Superior temporal gyrus (tissue), 1 donor: Measurements from ENCODE around the gene MAP2.
A peak's percentile ranks its signal among the peaks of the same experiment; 100 is the strongest.
"Not testable (repeated sequence)": the region's sequence is repeated elsewhere in the genome, so short reads cannot be mapped to it uniquely, and the experiment has no call there.

ENCODE experiments used
- DNase-seq: peaks from one replicate; pipeline ENCODE4 v3.0.0-alpha.2; 2016; ENCODE audit errors: extremely low spot score

Gene MAP2

DNA sequence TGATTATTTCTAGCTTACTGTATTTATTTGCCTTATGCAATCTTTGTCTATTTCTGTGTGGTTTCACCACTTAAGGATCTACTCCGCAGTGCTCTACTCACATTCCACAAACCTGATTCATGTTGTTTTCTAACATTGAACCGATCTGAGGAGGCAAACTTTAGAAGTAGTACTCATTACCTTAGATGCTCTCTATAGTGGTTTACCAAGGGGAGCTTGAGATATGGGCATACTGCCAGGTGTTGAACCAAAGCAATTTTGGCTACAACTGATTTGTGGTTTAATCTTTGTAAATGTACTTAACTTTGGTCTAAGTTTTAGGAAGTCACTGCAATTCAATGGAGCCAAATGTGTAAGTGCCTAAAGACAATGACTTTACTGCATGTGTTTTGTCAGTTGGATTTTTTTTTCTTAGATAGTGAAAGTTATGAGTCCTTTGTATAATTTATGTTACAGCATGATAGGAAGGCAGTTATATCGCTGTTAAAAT is 50.1 kb downstream of the MAP2 start:
- DNase-seq = no peak

GRCh38 chr2:209474960-209475359 is 51.1 kb downstream of the MAP2 start:
- no peak for DNase-seq

DNA sequence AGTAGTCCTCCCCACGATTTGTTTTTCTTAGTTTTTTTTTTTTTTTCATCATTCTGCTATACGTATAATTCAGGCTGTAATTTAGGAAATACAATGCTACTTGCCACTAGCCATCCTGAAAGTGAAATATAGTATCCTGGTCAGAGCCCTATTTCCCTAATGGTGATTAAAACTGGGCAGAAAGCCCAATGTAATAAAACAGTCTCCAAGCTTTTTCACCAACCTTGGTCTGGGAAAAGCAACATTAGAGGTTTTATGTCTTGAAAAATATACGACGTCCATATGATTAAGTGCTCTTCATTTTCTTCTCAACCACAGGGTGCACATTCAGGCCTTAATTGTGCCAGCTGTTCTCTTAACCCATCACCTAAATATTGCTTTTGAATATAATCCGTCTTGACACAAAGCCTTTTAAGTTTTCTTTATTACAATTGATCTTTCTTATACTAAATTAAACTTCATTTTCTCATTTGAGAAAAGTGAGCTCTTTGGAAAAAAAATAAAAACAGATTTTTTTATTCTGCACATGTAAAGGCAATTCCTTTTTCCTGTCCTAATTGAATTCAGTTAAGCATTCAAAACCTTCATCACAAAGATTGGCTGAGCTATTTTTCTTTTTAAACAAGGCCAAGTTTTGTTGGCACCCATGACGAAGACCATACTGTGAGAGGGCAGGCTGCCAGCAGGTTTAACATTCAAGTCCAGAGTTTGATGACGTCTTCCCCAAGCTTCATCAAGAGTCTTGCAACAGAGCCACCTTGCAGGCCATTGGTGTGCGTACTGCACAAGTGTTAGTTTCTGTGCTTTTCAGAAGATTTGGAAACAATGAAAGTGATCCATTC is 52.7 kb downstream of the MAP2 start:
- DNase-seq = peak; percentile 54

DNA sequence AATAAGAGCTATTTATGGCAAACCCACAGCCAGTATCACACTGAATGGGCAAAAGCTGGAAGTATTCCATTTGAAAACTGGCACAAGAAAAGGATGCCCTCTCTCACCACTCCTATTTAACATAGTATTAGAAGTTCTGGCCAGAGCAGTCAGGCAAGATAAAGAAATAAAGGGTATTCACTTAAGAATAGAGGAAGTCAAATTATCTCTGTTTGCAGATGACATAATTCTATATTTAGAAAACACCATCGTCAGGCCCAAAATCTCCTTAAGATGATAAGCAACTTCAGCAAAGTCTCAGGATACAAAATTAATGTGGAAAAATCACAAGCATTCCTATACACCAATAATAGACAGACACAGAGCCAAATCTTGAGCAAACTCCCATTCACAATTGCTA is 68.4 kb downstream of the MAP2 start:
- DNase-seq = not testable (repeated sequence)

DNA sequence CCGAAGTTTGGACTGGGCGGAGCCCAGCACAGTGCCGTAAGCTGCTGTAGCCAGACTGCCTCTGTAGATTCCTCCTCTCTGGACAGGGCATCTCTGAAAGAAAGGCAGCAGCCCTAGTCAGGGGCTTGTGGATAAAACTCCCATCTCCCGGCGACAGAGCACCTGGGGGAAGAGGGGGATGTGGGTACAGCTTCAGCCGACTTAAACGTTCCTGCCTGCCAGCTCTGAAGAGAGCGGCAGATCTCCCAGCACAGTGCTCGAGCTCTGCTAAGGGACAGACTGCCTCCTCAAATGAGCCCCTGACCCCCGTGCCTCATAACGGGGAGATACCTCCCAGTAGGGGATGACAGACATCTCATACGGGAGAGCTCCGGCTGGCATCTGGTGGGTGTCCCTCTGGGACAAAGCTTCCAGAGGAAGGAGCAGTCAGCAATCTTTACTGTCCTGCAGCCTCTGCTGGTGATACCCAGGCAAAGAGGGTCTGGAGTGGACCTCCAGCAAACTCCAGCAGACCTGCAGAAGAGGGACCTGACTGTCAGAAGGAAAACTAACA is 71.3 kb downstream of the MAP2 start:
- DNase-seq = not testable (repeated sequence)

DNA sequence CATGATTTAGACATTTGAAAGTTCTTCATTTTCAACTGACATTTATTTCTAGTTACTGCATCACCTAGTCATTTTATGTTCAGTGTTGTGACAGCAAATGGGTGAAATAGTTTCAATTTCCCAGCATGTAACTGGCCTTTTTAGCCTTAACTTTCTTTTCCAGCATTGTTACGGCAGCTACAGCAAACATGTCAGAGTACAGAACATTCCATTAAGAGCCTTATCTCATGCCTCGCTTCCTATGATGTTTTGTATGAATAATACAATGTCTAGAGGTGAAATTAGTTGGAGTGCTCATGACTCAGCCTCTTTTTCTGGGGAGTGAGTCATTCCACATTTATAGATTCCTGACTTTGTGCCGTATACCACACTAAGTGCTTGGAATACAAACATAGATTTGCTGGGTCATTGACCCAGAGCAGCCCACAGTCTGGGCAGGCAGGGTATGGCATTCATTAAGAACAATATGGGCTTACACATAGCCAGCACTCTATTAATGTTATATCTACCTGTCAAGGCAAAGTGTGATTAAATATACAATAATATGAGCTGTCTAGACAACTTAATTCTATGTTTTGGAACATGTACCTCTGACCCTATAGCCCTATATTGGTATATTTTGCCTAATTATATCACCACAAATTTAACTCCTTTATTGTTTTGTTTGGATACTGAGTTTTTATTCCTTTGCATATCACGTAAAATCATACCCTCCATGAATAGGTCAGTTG is 72.2 kb downstream of the MAP2 start:
- DNase-seq = peak; percentile 50

- peak; percentile 18 for DNase-seq
These were observed 72.7 kb downstream of the MAP2 start for GRCh38 chr2:209496586-209496982.

DNA sequence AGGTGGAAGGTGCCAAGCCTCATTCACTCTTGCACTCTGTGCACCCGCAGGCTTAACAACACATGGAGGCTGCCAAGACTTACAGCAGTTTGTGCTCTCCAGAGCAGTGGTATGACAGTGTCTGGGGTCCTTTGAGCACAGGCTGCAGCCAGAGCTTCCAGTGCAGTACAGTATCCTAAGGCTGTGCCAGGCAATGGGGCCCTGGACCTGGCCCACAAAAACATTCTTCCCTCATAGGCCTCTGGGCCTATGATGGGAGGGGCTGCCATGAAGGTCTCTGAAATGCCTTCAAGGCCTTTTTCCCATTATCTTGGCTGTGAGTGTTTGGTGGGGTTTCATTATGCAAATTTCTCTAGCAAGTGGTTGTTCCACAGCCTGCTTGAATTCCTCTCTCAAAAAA is 74.8 kb downstream of the MAP2 start:
- no peak for DNase-seq

DNA sequence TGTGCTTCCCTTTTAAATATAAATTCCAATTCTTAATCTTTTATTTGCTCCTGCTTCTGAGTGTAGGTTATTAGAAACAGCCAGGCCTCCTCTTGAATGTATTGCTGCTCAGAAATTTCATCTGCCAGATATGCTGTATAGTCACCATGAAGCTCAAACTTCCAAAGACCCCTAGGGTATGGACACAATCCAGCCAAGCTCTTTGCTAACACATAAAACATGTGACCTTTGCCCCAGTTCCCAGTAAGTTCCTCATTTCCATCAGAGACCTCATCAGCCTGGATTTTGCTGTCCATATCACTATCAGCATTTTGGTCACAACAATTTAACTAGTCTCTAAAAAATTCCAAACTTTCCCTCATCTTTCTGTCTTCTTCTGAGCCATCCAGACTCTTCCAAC is 75.2 kb downstream of the MAP2 start:
- DNase-seq = no peak

GRCh38 chr2:209501579-209501978 is 77.7 kb downstream of the MAP2 start:
- DNase-seq = no peak

DNA sequence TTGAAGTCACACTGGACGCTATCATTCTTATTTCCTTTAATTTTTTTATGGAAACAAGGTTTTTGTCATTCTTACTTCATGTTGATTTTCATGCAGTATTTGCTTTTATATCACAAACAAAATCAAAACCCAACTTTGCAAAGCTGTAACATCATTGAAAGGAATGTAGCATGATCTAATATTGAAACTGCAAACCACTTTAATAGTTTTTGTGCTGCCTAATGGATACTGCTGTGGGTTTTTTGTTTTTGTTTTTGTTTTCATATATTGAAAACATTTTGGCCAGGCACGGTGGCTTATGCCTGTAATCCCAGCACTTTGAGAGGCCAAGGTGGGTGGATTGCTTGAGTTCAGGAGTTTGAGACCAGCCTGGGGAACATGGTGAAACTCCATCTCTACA is 81.6 kb downstream of the MAP2 start:
- no peak for DNase-seq

GRCh38 chr2:209508255-209508654 is 84.4 kb downstream of the MAP2 start:
- DNase-seq = no peak

- DNase-seq = no peak
These were observed 87.8 kb downstream of the MAP2 start for GRCh38 chr2:209511637-209512036.

DNA sequence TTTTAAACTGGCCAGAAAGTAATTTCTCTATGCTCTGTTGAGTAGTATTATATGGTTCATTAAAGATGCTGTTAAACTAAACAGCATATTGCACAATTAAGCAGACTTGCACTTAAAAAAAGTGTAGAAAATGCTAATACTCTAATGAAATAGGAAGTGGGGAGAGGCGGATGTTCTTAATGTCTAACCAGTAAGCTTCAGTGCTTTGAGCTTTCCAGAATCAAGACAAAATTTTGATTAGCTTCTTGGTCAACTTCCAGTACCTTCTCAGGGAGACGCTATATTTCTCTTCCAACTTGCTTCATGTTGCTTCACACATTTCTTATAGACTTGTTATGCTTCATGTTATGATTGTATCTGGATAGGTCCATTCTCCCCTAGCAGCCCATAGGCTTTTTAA is 89.1 kb downstream of the MAP2 start:
- DNase-seq = no peak

DNA sequence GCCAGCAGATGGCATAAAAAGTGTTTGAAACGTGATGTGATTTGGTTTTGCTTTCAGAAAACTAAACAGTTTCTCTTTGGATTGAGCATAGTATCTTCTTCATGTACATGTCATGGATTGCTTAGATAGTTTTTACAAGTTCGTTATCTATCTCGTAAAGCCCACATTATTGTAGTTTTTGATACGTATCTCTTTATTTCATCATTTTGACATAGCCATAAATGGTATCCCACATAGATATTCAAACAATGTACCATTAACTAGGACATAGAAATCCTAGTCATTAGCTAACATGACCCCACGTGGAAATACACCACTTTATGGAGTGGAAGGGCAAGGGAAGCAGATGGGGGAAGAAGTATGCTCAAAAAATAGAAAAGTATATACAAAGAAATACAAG is 93.6 kb downstream of the MAP2 start:
- peak; percentile 10 for DNase-seq

DNA sequence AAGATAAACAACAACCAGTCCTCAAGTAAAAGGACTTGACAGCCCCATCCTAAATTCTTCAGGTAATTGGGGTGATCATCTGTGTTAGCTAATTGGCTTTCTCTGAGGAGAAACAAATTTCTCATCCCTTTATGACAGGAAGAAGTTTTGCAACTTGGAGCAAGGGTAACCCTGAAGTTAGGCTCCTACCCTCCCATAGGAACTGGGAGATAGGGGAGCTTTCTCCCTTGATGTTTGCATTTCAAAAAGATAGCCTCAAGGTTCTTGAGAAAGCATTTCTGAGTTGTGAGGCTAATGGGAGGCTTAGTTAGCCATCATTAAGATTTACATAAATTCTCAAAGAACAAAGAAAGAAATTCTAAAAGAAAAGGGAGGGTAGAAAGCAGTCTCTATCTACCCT is 95.4 kb downstream of the MAP2 start:
- peak; percentile 10 for DNase-seq

- DNase-seq = no peak
These were observed 96.1 kb downstream of the MAP2 start for GRCh38 chr2:209519906-209520305.

DNA sequence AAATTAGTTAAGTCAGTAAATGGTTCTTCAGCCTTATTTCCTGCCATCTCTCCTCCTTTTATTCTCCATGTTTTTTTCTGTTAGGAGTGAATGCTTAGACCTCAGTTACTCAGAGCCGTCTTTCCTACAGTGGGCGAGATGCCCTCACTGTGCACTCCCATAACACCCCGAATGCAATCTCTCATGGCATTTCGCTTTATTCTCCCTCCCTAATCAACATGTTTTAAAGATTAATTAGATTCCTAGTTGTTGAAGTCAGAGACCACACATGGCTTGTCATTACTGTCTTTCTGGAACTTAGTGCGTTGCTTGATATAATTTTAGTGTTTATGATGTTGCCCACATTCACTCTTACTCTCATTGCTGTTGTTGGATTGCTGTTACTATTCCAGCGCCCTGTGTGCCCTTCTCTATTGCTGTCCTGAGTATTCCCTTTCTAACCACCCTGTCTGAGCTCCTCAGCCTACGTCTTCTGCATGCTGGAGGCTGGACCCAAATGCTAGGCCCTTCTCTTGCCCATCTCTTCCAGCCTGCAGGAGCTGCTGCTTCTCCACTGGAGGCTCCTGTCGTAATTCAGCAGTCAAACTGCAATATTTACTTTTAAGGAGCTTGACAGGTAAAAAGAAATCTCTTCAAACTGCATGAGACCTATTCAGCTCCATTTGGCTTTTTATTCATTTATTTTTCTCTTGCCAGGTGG is 99.3 kb downstream of the MAP2 start:
- peak; percentile 11 for DNase-seq

GRCh38 chr2:209523867-209524266 is 100.0 kb downstream of the MAP2 start:
- DNase-seq = no peak

- no peak for DNase-seq
These were observed 101.5 kb downstream of the MAP2 start for GRCh38 chr2:209525331-209525730.

DNA sequence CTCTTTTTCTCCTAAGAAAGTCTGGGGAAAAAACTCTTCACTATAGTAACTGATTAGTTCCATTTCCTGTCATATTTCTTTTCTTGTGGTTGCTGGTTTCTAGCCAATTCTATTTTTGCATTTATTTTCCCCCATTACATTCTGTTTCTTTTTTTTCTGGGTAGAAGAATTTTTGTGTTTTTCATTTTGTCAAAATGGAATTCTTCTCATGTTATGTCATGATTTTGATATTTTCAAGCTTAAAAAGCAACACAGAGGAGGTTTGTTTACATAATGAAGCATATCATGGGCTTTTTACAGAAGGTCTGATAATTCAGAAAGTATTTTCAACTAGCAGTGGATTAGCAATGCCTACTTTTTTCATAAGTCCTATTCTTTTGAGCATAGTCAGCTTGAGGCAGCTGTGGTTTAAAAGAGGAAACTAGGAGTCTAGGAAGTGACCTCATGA is 102.0 kb downstream of the MAP2 start:
- DNase-seq = no peak

DNA sequence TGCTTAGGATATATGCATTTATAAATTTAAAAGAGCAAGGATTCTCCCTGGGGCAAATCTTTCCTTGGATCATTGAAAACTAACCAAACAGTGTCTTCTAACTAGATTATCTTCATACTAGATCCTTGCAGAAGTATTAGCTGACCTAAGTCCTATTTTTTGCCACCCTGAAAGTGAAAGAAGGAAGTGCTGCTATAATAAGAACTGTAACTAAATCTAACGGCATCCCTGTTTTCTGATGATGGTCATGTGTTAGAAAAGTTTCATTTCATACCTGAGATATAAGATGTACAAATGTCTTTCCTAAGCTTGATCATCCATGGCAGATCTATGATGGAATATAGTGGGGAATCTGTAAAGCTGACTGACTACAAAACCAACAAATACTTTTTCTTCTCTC is 102.7 kb downstream of the MAP2 start:
- DNase-seq = no peak
